Liver (tissue), 9 donors: ENCODE data around the gene NFATC1. TPM values are rescaled to one million over a fixed set of nuclear protein-coding genes. Genes with fewer than 3 reads are reported as not detected.

Experiments
- DNase-seq: peaks from one replicate; pipeline ENCODE4 v3.0.0-alpha.2; 2017; ENCODE audit warnings: low spot score
- H3K27ac ChIP-seq, 2 donors: one replicate each; pipeline ENCODE4 v1.7.0; 2013; ENCODE audit warnings: inconsistent platforms in 2 of 2, low read length in 2 of 2, control low read depth in 1 of 2, low read depth in 1 of 2, mild to moderate bottlenecking in 1 of 2
- H3K27me3 ChIP-seq, 4 donors: one replicate each; pipeline versions ENCODE4 v1.6.1 to v1.7.0; 2013; ENCODE audit warnings: low read length in 3 of 4, inconsistent platforms in 1 of 4, mild to moderate bottlenecking in 1 of 4, moderate library complexity in 1 of 4; ENCODE audit not compliant: control insufficient read depth in 4 of 4, insufficient read depth in 4 of 4
- H3K36me3 ChIP-seq, 4 donors: one replicate each; pipeline versions ENCODE4 v1.6.1 to v1.7.0; 2013; ENCODE audit warnings: low read length in 3 of 4, mild to moderate bottlenecking in 3 of 4, low read depth in 1 of 4, moderate library complexity in 1 of 4; ENCODE audit not compliant: control insufficient read depth in 4 of 4, insufficient read depth in 3 of 4
- H3K4me1 ChIP-seq, 4 donors: one replicate each; pipeline versions ENCODE4 v1.6.1 to v1.7.0; 2013; ENCODE audit warnings: low read length in 3 of 4, mild to moderate bottlenecking in 3 of 4, moderate library complexity in 1 of 4; ENCODE audit not compliant: control insufficient read depth in 4 of 4, insufficient read depth in 4 of 4
- H3K4me3 ChIP-seq, 3 donors: one replicate each; pipeline versions ENCODE4 v1.6.1 to v1.7.0; 2013; ENCODE audit warnings: low read length in 3 of 3, control low read depth in 1 of 3, low read depth in 1 of 3, mild to moderate bottlenecking in 1 of 3
- H3K9ac ChIP-seq, 2 donors: one replicate each; pipeline ENCODE4 v1.7.0; 2013; ENCODE audit warnings: low read length in 2 of 2, mild to moderate bottlenecking in 2 of 2, moderate library complexity in 2 of 2, control low read depth in 1 of 2, low read depth in 1 of 2
- H3K9me3 ChIP-seq, 4 donors: one replicate each; pipeline versions ENCODE4 v1.6.1 to v1.7.0; 2013; ENCODE audit warnings: low read length in 3 of 4; ENCODE audit not compliant: control insufficient read depth in 4 of 4
- ATF3 ChIP-seq: IDR thresholded peaks from 2 replicates; pipeline ENCODE4 v1.6.1; 2016; ENCODE audit warnings: antibody characterized with exemption
- CTCF ChIP-seq: fragments of 150-350 bp; IDR thresholded peaks from 2 replicates; pipeline ENCODE4 v1.5.1; 2017; ENCODE audit warnings: improper control_type of control experiment, low read depth, low read length; ENCODE audit not compliant: missing input control
- EGR1 ChIP-seq, 2 donors: IDR thresholded peaks; 2 replicates each; pipeline ENCODE4 v1.6.1; 2016 to 2018; ENCODE audit warnings: antibody characterized with exemption in 2 of 2, low read depth in 2 of 2
- FOXA1 ChIP-seq: IDR thresholded peaks from 2 replicates; pipeline ENCODE4 v1.6.1; 2016; ENCODE audit warnings: antibody characterized with exemption
- FOXA2 ChIP-seq: IDR thresholded peaks from 2 replicates; pipeline ENCODE4 v1.6.1; 2016; ENCODE audit warnings: antibody characterized with exemption
- GABPA ChIP-seq, 2 donors: IDR thresholded peaks in 1 of 2; conservative IDR thresholded peaks in 1 of 2; 2 replicates each; pipeline ENCODE4 v1.6.1; 2016; ENCODE audit warnings: antibody characterized with exemption in 2 of 2, mild to moderate bottlenecking in 1 of 2, moderate library complexity in 1 of 2
- HNF4A ChIP-seq, 2 donors: conservative IDR thresholded peaks; 2 replicates each; pipeline ENCODE4 v1.6.1; 2016; ENCODE audit warnings: antibody characterized with exemption in 2 of 2, mild to moderate bottlenecking in 2 of 2
- HNF4G ChIP-seq: IDR thresholded peaks from 2 replicates; pipeline ENCODE4 v1.6.1; 2016; ENCODE audit warnings: antibody characterized with exemption
- JUND ChIP-seq, 2 donors: IDR thresholded peaks; 2 replicates each; pipeline ENCODE4 v1.6.1; 2016; ENCODE audit warnings: antibody characterized with exemption in 2 of 2
- MAX ChIP-seq: IDR thresholded peaks from 2 replicates; pipeline ENCODE4 v1.6.1; 2016; ENCODE audit warnings: antibody characterized with exemption
- NR2F2 ChIP-seq: IDR thresholded peaks from 2 replicates; pipeline ENCODE4 v1.6.1; 2016; ENCODE audit warnings: antibody characterized with exemption
- RAD21 ChIP-seq, 2 donors: IDR thresholded peaks; 2 replicates each; pipeline ENCODE4 v1.6.1; 2016; ENCODE audit warnings: antibody characterized with exemption in 2 of 2, mild to moderate bottlenecking in 2 of 2
- REST ChIP-seq: IDR thresholded peaks from 2 replicates; pipeline ENCODE4 v1.6.1; 2016; ENCODE audit warnings: antibody characterized with exemption, mild to moderate bottlenecking
- SP1 ChIP-seq: IDR thresholded peaks from 2 replicates; pipeline ENCODE4 v1.6.1; 2018; ENCODE audit warnings: antibody characterized with exemption, mild to moderate bottlenecking
- TAF1 ChIP-seq: conservative IDR thresholded peaks from 2 replicates; pipeline ENCODE4 v1.6.1; 2016; ENCODE audit warnings: antibody characterized with exemption, mild to moderate bottlenecking
- YY1 ChIP-seq: IDR thresholded peaks from 2 replicates; pipeline ENCODE4 v1.6.1; 2016; ENCODE audit warnings: antibody characterized with exemption, mild to moderate bottlenecking
- ZBTB33 ChIP-seq: IDR thresholded peaks from 2 replicates; pipeline ENCODE4 v1.6.1; 2016; ENCODE audit warnings: antibody characterized with exemption
- WGBS: extraction: QIAGEN DNeasy Blood & Tissue Kit; methylation state at CpG from one replicate; pipeline ENCODE4 v1.1.7; 2013; 5-methylcytosine and 5-hydroxymethylcytosine counted together
- polyA plus RNA-seq, 2 donors: library from polyadenylated mRNA; stranded (reverse) in 1 of 2; unstranded in 1 of 2; fragments of 200-250 nt in 1 of 2; fragments of >200 nt in 1 of 2; fragmentation: Nextera tagmentation in 1 of 2; extraction: Ambion mirVana in 1 of 2; gene quantifications; one replicate each; pipeline versions ENCODE4 v1.2.1 to v1.2.3, GENCODE V29; 2013 to 2015
- total RNA-seq, 2 donors: library from RNA; depleted of rRNA; stranded (reverse); fragments of >200 nt; gene quantifications; one replicate each; pipeline ENCODE4 v1.2.3, GENCODE V29; 2014
- donor health status: healthy.
- donor health status: healthy.
- donor health status: healthy.
- donor health status: healthy.
- donor health status: healthy.

NFATC1 gene
- total and polyA plus RNA-seq, 4 donors: 0.57 to 2.2 (median 1.3) TPM

- 83% methylated on average over 15 of the region's 15 CpGs for WGBS
These were observed 147.4 kb downstream of the NFATC1 start for GRCh38 chr18:79542876-79543750.

More at GRCh38 chr18:79542876-79543750, 147.4 kb downstream of the NFATC1 start:
- no peaks in the 10 kb centered on the region for H3K36me3 ChIP-seq
- DNase-seq: no peak
- no peaks in the 10 kb centered on the region for H3K4me1 ChIP-seq
- H3K4me3 ChIP-seq: no peak overlapping the region
- H3K27me3 ChIP-seq: peaks cover 0 to 3% (median 0%) of the 10 kb centered on the region in 4 donors
- H3K9ac ChIP-seq: no peak overlapping the region
- H3K9me3 ChIP-seq: peaks cover 0 to 1% (median 0%) of the 10 kb centered on the region in 4 donors
- TF ChIP-seq MAX: no peak
- no peak for TF ChIP-seq ATF3
- TF ChIP-seq FOXA1: no peak
- TF ChIP-seq NR2F2: no peak
- no peak for TF ChIP-seq GABPA (IDR thresholded peaks at IDR 0.05 in 1 of 2, conservative IDR thresholded peaks at IDR 0.05 in 1 of 2)
- no peak for TF ChIP-seq HNF4G
- no peak for TF ChIP-seq HNF4A (conservative IDR thresholded peaks at IDR 0.05)
- TF ChIP-seq RAD21 (IDR thresholded peaks at IDR 0.05): no peak
- TF ChIP-seq TAF1: no peak
- no peak for TF ChIP-seq CTCF
- TF ChIP-seq EGR1 (IDR thresholded peaks at IDR 0.05; ENCODE audit: low read depth in 2 of 2): no peak
- TF ChIP-seq ZBTB33: no peak
- TF ChIP-seq REST: no peak
- TF ChIP-seq JUND (IDR thresholded peaks at IDR 0.05): no peak
- no peak for TF ChIP-seq FOXA2
- TF ChIP-seq YY1: no peak
- TF ChIP-seq SP1: no peak
- no peak overlapping the region for H3K27ac ChIP-seq
